Stimulated activated CD8-positive, alpha-beta memory T cell treated with anti-CD3 and anti-CD28 coated beads, Interleukin-12 subunit alpha, Interleukin-12 subunit beta, amount 100 ng/mL, for 1 hour (primary cell): ENCODE measurements around the gene SMTN.
"Not testable (repeated sequence)": the region's sequence is repeated elsewhere in the genome, so short reads cannot be mapped to it uniquely, and the experiment has no call there.

Experiments used
- DNase-seq: peaks from one replicate; pipeline ENCODE4 v3.0.0-alpha.2; 2020; ENCODE audit warnings: low read depth

SMTN gene

GRCh38 chr22:31090217-31091085 is 9.3 kb downstream of the SMTN start:
- DNase-seq: no peak

DNA sequence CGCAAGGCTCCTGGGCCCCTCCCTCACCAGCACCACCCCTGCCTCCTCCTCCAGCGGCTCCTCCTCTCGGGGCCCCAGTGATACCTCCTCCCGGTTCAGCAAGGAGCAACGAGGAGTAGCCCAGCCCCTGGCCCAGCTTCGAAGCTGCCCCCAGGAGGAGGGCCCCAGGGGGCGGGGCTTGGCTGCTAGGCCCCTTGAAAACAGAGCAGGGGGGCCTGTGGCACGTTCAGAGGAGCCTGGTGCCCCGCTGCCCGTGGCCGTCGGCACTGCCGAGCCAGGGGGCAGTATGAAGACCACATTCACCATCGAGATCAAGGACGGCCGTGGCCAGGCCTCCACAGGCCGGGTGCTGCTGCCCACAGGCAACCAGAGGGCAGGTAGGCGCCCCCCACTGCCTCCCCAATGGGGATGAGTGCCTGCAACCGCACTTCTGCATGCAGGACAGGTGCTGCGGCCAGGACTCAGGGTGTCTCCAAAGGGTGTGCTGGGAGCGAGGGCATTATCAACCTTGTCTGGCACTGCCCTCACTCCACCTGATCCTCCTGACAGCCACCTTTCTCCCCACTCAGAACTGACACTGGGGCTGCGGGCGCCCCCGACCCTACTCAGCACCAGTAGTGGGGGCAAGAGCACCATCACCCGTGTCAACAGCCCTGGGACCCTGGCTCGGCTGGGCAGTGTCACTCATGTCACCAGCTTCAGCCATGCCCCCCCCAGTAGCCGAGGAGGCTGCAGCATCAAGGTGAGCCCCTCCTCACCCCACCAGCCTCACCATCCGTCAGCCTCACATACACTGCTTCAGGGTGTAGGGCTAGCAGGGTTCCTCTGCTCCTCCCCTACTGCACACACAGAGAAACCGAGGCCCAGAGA is 10.2 kb downstream of the SMTN start:
- no peak for DNase-seq

GRCh38 chr22:31092161-31092560 is 11.0 kb downstream of the SMTN start:
- DNase-seq: no peak

GRCh38 chr22:31093086-31093850 is 12.2 kb downstream of the SMTN start:
- no peak for DNase-seq

DNA sequence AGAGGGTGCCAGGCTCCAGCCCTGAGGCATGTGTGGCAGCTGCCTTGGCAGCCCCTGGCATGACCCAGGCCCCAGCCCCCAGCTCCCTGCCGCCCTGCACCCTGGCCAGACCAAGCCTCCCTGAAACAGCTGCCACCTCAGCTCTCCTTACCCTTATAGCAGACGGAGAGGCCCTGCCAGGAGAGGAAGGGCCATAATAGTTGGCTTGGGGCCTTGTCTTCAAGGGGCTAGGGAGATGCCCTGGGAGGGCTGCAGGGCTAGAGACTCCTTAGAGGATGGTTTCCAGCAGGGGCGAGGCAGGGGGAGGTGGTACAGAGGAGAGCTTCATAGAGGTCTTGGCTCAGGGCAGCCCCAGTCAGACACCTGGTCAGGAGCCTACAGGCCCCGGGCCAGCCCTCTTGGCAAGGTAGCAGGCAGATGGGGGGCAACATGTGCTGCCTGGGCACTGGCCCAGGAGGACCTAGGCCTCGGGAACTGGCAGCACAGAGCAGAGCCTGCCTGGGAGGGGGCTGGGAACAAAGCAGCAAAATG is 13.0 kb downstream of the SMTN start:
- DNase-seq: no peak

DNA sequence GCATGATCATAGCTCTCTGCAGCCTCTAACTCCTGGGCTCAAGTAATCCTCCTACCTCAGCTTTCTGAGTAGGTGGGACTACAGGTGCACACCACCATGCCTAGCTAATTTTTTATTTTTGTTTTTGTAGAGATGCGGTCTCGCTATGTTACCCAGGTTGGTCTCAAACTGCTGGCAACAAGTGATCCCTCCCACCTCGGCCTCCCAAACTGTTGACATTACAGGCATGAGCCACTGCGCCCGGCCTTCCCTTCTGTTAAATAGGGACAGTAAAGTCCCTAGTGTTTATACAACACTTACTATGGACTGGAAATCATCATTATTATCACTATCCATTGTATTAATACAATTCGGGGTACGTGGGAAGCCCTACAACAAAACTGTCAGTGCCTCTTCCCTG is 13.6 kb downstream of the SMTN start:
- no peak for DNase-seq

- DNase-seq: no peak
Measured at GRCh38 chr22:31095637-31096249, 14.6 kb downstream of the SMTN start.

DNA sequence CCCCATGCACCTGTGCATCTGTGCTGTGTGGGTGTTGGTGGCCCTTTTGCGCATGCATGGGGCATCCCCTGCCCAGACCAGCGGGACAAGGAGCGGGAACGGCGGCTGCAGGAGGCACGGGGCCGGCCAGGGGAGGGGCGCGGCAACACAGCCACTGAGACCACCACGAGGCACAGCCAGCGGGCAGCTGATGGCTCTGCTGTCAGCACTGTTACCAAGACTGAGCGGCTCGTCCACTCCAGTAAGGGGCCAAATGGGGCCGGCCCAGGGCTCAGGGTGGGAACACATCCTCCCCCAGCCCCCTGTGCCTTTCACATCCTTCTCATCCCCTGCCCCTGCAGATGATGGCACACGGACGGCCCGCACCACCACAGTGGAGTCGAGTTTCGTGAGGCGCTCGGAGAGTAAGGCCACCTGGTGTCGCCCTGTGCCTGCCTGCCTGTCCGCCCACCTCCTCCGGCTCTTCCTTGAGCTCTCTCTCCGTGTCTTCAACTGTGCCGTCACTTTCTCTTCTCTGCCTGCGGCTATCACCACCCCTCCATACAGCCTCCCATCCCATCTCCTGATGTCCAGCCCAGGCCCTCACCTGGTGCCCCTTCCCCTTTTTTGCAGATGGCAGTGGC is 15.7 kb downstream of the SMTN start:
- DNase-seq: no peak

GRCh38 chr22:31097539-31097938 is 16.4 kb downstream of the SMTN start:
- not testable (repeated sequence) for DNase-seq

DNA sequence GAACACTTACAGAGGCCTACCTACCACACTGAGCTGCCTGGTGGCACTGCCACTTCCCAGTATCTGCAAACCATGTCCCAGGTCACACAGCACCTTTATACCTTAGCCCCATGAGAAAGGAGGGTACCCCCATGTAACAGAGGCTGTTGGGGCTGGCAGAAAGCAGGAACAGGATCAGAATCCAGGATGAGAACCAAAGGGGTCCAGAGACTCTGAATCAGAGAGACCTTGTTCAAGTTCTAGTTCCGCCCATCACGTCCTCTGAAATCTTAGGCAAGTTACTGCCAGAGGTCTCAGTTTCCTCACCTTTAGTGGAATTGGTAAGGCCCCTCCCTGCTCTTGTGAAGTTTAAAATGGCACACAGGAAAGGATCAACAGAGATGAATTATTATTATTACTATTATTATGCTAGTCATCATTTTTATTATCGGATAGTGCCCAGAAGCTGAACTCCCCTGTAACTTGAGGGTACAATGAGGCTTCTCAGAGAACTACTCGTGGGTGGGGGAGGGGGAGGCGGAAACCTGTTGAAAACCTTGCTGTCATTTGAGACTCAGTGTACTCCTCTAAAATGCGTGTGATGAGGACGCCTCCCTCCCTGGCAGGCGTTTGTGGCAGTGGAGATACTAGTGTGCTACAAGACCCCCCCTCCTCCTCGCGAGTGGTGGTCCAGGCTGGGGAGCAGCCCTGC is 17.0 kb downstream of the SMTN start:
- no peak for DNase-seq

GRCh38 chr22:31098632-31099110 is 17.6 kb downstream of the SMTN start:
- no peak for DNase-seq

GRCh38 chr22:31099386-31099785 is 18.3 kb downstream of the SMTN start:
- no peak for DNase-seq

DNA sequence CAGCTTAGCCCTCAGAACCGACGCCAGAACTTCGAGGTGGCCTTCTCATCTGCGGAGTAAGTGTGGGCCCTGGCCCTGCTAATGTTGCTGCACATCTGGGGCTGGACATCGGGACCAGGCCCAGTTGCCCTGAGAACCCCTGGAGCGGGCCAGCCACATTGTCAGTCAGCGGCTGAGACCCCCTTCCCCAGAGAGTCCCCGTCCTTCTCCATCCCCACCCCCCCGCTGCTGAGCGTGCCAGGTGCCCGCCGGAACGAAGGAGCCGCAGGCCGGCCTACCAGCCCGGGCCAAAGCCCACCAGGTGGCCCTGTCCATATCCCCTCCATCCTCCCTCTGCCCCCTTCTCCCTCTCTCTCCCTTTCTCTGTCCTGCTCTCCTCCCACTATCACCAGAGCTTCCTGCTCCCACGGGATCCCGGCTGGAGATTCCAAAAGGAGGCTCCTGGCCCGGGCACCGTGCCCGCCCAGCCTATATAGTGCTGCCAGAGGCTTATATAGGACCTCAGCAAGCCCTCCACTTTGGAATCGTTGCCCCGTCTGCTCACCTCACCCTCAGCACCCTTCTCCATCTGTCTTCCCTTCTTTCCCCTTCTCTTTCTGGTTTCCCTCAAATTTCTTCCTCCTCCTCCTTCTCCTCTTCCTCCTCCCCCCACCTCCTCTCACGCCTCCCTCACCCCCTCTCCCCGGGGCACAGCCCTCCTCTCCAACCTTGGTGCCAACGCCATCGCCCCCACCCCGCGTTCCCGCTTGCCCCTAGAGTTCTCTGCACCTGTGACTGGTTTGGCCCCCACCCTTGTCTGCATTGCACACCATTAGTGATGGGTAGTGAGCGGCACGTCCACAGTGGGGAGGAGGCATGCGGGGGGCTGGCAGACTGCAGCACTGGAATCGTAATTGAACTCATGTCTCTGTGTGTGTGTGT is 19.0 kb downstream of the SMTN start:
- no peak for DNase-seq

DNA sequence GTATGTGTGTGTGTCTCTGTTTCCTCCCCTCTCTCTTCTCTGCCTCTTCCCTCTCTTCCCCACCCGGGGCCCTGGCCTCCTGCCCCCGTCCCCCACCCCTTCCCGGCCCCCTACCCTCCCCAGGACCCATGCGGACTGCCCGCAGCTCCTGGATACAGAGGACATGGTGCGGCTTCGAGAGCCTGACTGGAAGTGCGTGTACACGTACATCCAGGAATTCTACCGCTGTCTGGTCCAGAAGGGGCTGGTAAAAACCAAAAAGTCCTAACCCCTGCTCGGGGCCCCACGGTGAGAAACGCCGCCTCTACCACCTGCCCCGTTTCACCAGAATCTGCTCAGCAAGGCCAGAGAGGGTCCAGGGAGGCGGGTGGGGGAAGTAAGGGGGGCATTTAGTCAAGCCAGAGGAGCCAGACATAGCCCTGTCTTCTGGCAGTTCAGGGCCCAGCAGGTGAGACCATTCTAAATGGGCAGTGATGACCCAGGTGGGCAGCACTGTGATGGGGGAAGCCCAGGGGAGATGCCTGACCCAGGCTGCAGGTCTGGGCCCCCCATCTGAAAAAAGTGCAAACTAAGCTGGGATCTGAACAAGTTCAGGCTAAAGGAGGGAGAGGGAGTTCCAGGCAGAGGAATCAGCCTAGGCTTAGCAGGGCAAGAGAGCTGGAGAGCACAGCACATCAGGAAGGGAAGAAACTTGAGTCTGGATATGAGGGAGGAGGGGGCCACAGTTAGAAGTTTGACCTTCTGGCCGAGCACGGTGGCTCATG is 19.8 kb downstream of the SMTN start:
- DNase-seq: no peak

- no peak for DNase-seq
Measured at GRCh38 chr22:31102441-31103081, 21.4 kb downstream of the SMTN start.

GRCh38 chr22:31103111-31103510 is 22.0 kb downstream of the SMTN start:
- no peak for DNase-seq

- no peak for DNase-seq
Measured at GRCh38 chr22:31103899-31104694, 23.0 kb downstream of the SMTN start.
